ENCODE measurements around the gene SMCR8. TPM values are rescaled to one million over a fixed set of nuclear protein-coding genes. Genes with fewer than 3 reads are reported as not detected.
"Not testable (repeated sequence)": the region's sequence is repeated elsewhere in the genome, so short reads cannot be mapped to it uniquely, and the experiment has no call there.

Gene SMCR8
- total RNA-seq, 1 experiment from 2014 or later = 13.1 TPM

GRCh38 chr17:18324140-18325050 is 9.3 kb downstream of the SMCR8 start:
- peak; percentile 53 for DNase-seq
- Histone ChIP-seq H3K4me3 (ENCODE audit: insufficient read depth, low read depth, low read length) (no peak overlapping the region), H3K36me3 (replicated peaks; ENCODE audit: control insufficient read depth, insufficient read depth, low read length) (peaks cover 16% of the 10 kb centered on the region), H3K27me3 (ENCODE audit: control insufficient read depth, insufficient read depth, low read length) (no peaks in the 10 kb centered on the region)

GRCh38 chr17:18326039-18326438 is 10.9 kb downstream of the SMCR8 start:
- Histone ChIP-seq H3K27me3 (ENCODE audit: control insufficient read depth, insufficient read depth, low read length) (no peaks in the 10 kb centered on the region), H3K36me3 (replicated peaks; ENCODE audit: control insufficient read depth, insufficient read depth, low read length) (peaks cover 15% of the 10 kb centered on the region), H3K4me3 (ENCODE audit: insufficient read depth, low read depth, low read length) (no peak overlapping the region)
- DNase-seq = no peak

GRCh38 chr17:18326572-18326971 is 11.5 kb downstream of the SMCR8 start:
- peaks cover 18% of the 10 kb centered on the region for H3K36me3 ChIP-seq (replicated peaks; ENCODE audit: control insufficient read depth, insufficient read depth, low read length)
- H3K4me3 ChIP-seq (ENCODE audit: insufficient read depth, low read depth, low read length) = no peak overlapping the region
- DNase-seq = peak; percentile 29
- H3K27me3 ChIP-seq (ENCODE audit: control insufficient read depth, insufficient read depth, low read length) = no peaks in the 10 kb centered on the region

- no peak overlapping the region for H3K4me3 ChIP-seq (ENCODE audit: insufficient read depth, low read depth, low read length)
- H3K36me3 ChIP-seq (replicated peaks; ENCODE audit: control insufficient read depth, insufficient read depth, low read length) = peaks cover 18% of the 10 kb centered on the region
- no peaks in the 10 kb centered on the region for H3K27me3 ChIP-seq (ENCODE audit: control insufficient read depth, insufficient read depth, low read length)
- DNase-seq = peak; percentile 54
These were observed 12.0 kb downstream of the SMCR8 start for GRCh38 chr17:18327093-18327492.

- peaks cover 22% of the 10 kb centered on the region for H3K36me3 ChIP-seq (replicated peaks; ENCODE audit: control insufficient read depth, insufficient read depth, low read length)
- DNase-seq = no peak
- no peaks in the 10 kb centered on the region for H3K27me3 ChIP-seq (ENCODE audit: control insufficient read depth, insufficient read depth, low read length)
- H3K4me3 ChIP-seq (ENCODE audit: insufficient read depth, low read depth, low read length) = no peak overlapping the region
These were observed 12.5 kb downstream of the SMCR8 start for GRCh38 chr17:18327556-18327955.

- peaks cover 22% of the 10 kb centered on the region for H3K36me3 ChIP-seq (replicated peaks; ENCODE audit: control insufficient read depth, insufficient read depth, low read length)
- DNase-seq = peak; percentile 47
- H3K4me3 ChIP-seq (ENCODE audit: insufficient read depth, low read depth, low read length) = no peak overlapping the region
- no peaks in the 10 kb centered on the region for H3K27me3 ChIP-seq (ENCODE audit: control insufficient read depth, insufficient read depth, low read length)
These were observed 13.6 kb downstream of the SMCR8 start for GRCh38 chr17:18328643-18329204.

- H3K36me3 ChIP-seq (replicated peaks; ENCODE audit: control insufficient read depth, insufficient read depth, low read length) = peaks cover 28% of the 10 kb centered on the region
- no peak for DNase-seq
- no peak overlapping the region for H3K4me3 ChIP-seq (ENCODE audit: insufficient read depth, low read depth, low read length)
- H3K27me3 ChIP-seq (ENCODE audit: control insufficient read depth, insufficient read depth, low read length) = no peaks in the 10 kb centered on the region
These were observed 16.8 kb downstream of the SMCR8 start for GRCh38 chr17:18331879-18332278.

GRCh38 chr17:18332909-18333489 is 17.9 kb downstream of the SMCR8 start:
- no peak for DNase-seq
- H3K36me3 ChIP-seq (replicated peaks; ENCODE audit: control insufficient read depth, insufficient read depth, low read length) = peaks cover 32% of the 10 kb centered on the region
- H3K4me3 ChIP-seq (ENCODE audit: insufficient read depth, low read depth, low read length) = no peak overlapping the region

GRCh38 chr17:18338158-18338557 is 23.1 kb downstream of the SMCR8 start:
- not testable (repeated sequence) for DNase-seq; H3K27me3 ChIP-seq (ENCODE audit: control insufficient read depth, insufficient read depth, low read length); H3K4me3 ChIP-seq (ENCODE audit: insufficient read depth, low read depth, low read length)
- H3K36me3 ChIP-seq (replicated peaks; ENCODE audit: control insufficient read depth, insufficient read depth, low read length) = peaks cover 34% of the 10 kb centered on the region

More at GRCh38 chr17:18332909-18333489, 17.9 kb downstream of the SMCR8 start:
- H3K27me3 ChIP-seq (ENCODE audit: control insufficient read depth, insufficient read depth, low read length) = no peaks in the 10 kb centered on the region

GRCh38 chr17:18339933-18340332 is 24.8 kb downstream of the SMCR8 start:
- H3K4me3 ChIP-seq (ENCODE audit: insufficient read depth, low read depth, low read length) = no peak overlapping the region
- DNase-seq = no peak
- H3K27me3 ChIP-seq (ENCODE audit: control insufficient read depth, insufficient read depth, low read length) = no peaks in the 10 kb centered on the region
- H3K36me3 ChIP-seq (replicated peaks; ENCODE audit: control insufficient read depth, insufficient read depth, low read length) = peaks cover 31% of the 10 kb centered on the region

- DNase-seq = no peak
- Histone ChIP-seq H3K4me3 (ENCODE audit: insufficient read depth, low read depth, low read length) (no peak overlapping the region), H3K36me3 (replicated peaks; ENCODE audit: control insufficient read depth, insufficient read depth, low read length) (peaks cover 40% of the 10 kb centered on the region), H3K27me3 (ENCODE audit: control insufficient read depth, insufficient read depth, low read length) (no peaks in the 10 kb centered on the region)
These were observed 28.9 kb downstream of the SMCR8 start for GRCh38 chr17:18344021-18344420.

GRCh38 chr17:18353541-18353940 is 38.4 kb downstream of the SMCR8 start:
- Histone ChIP-seq H3K36me3 (replicated peaks; ENCODE audit: control insufficient read depth, insufficient read depth, low read length) (peaks cover 13% of the 10 kb centered on the region), H3K27me3 (ENCODE audit: control insufficient read depth, insufficient read depth, low read length) (no peaks in the 10 kb centered on the region), H3K4me3 (ENCODE audit: insufficient read depth, low read depth, low read length) (no peak overlapping the region)
- no peak for DNase-seq

GRCh38 chr17:18356624-18357023 is 41.5 kb downstream of the SMCR8 start:
- Histone ChIP-seq H3K36me3 (replicated peaks; ENCODE audit: control insufficient read depth, insufficient read depth, low read length) (peaks cover 11% of the 10 kb centered on the region), H3K4me3 (ENCODE audit: insufficient read depth, low read depth, low read length) (no peak overlapping the region), H3K27me3 (ENCODE audit: control insufficient read depth, insufficient read depth, low read length) (no peaks in the 10 kb centered on the region)
- DNase-seq = no peak

GRCh38 chr17:18360518-18360917 is 45.4 kb downstream of the SMCR8 start:
- no peaks in the 10 kb centered on the region for H3K27me3 ChIP-seq (ENCODE audit: control insufficient read depth, insufficient read depth, low read length)
- no peak for DNase-seq
- no peak overlapping the region for H3K4me3 ChIP-seq (ENCODE audit: insufficient read depth, low read depth, low read length)
- H3K36me3 ChIP-seq (replicated peaks; ENCODE audit: control insufficient read depth, insufficient read depth, low read length) = peaks cover 1% of the 10 kb centered on the region; the same call in 1 of the 2 replicates
